NCI-H510A treated with DMSO at 0.1 percent for 48 hours (cell line): ENCODE data around the gene UFSP1.
"Not testable (repeated sequence)": the region's sequence is repeated elsewhere in the genome, so short reads cannot be mapped to it uniquely, and the experiment has no call there.

ENCODE experiments used
- DNase-seq: peaks from one replicate; lab custom pipeline; 2025; lab: John Stamatoyannopoulos, UW

Gene UFSP1

DNA sequence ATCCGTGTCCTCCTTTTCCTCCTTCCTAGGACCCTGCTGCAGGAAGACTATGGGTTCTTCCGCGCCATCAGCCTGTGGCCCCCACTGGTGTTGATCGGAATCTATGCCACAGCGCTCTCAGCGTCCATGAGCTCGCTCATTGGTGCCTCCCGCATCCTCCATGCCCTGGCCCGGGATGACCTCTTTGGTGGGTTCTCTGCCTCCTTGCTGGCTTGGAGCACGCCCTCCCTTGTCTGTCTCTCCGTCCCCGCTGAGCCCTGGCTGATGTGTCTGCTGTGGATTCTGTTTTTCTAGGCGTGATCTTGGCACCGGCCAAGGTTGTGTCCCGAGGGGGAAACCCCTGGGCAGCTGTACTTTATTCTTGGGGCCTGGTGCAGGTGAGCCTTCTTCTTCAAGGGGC, 29.7 kb downstream of the UFSP1 start:
- DNase-seq: no peak

DNA sequence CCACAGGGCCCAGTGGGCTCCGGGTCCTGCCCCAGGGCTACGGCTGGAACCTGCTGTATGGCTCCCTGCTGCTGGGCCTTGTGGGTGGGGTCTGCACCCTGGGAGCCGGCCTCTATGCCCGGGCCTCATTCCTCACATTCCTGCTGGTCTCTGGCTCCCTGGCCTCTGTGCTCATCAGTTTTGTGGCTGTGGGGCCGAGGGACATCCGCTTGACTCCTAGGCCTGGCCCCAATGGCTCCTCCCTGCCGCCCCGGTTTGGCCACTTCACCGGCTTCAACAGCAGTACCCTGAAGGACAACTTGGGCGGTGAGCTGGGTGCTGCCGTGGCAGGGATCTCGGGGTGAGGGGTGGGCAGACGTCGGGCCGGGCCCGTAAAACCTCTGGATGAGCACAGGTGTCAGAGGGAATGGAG, 32.6 kb downstream of the UFSP1 start:
- DNase-seq: no peak

DNA sequence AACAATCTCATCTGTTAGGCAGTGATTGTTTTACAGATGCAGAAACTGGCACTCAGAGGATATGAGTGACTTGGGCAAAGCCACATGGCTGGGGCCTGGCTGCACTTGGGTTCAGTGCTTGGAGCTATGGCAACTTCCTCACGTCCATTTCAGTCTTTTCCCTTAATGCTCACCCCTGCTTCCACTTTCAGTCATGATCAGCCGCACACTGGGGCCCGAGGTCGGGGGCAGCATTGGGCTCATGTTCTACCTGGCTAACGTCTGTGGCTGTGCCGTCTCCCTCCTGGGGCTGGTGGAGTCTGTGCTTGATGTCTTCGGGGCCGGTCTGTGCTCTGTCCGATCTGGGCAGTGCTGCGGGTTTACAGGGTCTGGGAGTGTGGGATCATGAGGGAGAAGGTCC, 34.0 kb downstream of the UFSP1 start:
- DNase-seq: no peak

DNA sequence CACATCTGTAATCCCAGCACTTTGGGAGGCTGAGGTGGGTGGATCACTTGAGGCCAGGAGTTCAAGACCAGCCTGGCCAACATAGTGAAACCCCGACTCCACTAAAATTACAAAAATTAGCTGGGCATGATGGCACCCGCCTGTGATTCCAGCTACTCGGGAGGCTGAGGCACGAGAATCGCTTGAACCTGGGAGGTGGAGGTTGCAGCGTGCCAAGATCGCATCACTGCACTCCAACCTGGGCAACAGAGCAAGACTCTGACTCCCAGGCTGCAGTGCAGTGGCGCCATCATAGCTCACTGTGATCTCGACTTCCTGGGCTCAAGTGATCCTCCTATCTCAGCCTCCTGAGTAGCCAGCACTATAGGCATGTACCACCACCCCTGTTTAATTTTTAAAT, 34.6 kb downstream of the UFSP1 start:
- not testable (repeated sequence) for DNase-seq

DNA sequence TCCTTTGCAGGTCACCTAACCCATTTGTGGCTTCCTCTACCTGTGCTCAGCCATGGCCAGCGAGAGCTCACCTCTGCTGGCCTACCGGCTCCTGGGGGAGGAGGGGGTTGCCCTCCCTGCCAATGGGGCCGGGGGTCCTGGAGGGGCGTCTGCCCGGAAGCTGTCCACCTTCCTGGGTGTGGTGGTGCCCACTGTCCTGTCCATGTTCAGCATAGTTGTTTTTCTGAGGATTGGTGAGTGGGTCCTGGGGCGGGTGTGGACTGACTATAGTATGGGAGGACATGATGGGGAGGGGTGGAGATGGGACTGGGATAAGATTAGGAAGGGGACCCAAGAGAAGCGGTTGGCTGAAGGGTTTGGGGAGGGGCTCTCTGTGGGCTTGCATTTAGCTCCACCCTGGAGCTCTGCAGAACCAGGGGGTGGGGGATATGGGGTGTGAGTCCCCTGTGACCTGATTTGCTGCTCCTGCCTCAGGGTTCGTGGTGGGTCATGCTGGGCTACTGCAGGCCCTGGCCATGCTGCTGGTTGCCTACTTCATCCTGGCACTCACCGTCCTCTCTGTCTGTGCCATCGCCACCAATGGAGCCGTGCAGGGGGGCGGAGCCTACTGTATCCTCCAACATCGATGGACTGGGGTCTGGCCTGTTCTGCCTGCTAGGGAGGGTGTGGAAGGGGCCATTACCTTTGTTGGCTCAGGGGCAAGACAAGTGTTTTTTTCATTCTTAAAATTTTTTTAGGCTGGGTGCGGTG, 35.2 kb downstream of the UFSP1 start:
- DNase-seq: no peak

DNA sequence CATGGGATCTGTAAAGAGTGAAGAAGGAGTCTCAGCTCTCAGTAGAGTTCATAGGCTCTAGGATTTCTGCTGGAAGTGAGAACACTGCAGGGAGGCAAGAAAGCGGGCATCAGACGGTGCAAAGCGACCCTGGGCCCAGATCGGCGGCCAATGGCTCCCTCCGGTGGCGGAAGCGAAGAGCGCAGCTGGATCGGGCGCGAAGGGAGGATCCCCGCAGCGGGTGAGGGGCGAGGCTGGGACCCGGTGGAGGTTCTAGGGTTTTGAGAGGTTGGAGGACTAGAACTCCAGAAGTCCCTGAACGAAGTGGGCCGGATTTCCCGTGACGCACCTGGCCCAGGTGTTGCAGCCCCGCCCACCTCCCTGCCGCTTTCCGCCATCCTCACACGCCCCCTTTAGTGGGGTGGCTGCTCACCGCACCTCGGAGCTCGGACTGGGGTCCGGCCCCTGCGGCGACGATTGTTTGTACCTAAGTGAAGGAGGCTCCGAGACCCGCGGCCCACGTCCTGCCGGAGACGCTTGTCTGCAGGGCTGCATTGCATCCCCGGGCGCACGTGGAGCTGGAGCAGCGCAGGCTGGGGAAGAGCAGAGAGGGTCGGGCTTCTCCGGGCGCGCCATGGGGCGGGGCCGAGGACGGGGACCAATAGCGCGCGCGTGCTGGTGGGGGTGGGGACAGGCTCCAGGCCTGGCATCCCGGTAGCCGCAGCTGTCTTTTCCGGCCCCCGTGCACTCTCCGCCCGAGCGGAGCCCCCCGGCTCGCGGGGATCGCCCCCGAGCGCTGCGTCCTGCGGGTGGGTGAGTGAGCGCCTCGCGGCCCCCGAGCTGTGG, 37.3 kb downstream of the UFSP1 start, which contains the start of gene SLC12A9:
Gene SLC12A9, plus strand, starts transcription at position 666 of the 825 bp plus-strand sequence. CDS start 1,485 bp downstream, outside the sequence.
- DNase-seq: peak; percentile 60

DNA sequence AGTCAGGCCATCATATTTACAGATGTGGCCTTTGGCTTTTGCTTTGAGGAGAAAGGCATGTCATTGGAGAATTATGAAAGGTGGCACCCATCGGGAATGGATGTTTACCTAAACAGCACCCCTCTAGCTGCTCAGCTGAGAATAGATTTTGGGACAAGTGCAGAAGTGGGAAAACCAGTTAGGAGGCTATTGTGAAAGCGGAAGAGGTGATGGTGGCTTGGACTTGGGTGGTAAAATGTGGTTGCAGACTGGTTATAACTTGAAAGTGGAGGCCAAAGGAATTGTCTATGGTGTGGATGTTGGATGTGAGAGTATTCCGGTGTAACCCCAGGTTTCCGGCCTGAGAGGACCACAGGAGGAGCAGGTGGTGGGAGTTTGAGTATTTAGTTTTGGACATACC, 42.2 kb downstream of the UFSP1 start:
- no peak for DNase-seq

DNA sequence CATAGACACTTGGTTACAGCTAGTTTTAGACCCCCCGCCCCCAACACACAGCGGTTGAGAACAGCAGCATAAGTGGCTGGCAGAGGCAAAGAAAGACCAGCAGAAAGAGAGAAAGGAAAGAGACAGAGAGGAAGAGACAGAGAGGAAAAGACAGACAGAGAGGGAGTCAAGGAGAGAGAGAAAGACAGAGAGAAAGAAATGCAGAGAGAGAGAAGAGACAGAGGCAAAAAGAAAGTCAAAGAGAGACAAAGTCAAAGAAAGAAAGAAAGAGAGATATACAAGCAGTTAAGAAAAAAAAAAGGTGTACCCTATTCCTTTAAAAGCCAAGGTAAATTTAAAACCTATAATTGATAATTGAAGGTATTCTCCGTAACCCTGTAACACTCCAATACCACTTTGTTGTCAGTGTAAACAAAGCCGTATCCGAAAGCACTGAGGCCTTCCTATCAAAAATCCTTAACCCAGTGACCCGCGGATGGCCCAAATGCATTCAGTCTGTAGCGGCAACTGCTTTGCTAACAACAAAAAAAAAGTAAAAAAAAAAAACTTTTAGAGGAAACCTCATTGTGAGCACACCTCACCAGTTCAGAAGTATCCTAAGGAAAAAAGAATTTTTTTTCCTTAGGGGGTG, 48.9 kb downstream of the UFSP1 start:
- DNase-seq: no peak

DNA sequence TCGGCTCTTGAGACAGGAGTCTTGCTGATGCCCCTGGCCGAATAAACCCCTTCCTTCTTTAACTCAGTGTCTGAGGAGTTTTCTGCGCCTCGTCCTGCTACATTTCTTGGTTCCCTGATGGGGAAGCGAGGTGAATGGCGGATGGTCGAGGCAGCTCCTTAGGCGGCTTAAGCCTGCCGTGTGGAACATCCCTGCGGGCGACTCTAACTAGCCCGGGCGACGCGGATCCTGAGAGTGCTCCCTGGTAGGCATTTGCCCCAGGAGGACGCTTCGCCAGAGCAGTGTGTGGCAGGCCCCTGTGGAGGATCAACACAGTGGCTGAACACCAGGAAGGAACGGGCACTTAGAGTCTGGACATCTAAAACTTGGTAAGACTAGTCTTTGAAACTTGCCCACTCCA, 50.2 kb downstream of the UFSP1 start:
- no peak for DNase-seq
